Uterus (tissue), 2 donors: ENCODE data around the gene YIF1A.

Experiments used
- CTCF ChIP-seq, 4 experiments: fragments of 200-600 bp in 2 of 4; fragments of 450-650 bp in 2 of 4; sonication (generic) in 2 of 4; IDR thresholded peaks; one replicate each; pipeline ENCODE4 v1.5.1; 2016 to 2019; ENCODE audit warnings: antibody characterized with exemption in 4 of 4, mild to moderate bottlenecking in 2 of 4, moderate library complexity in 1 of 4
- POLR2A ChIP-seq, 2 donors: fragments of 450-650 bp; IDR thresholded peaks; one replicate each; pipeline ENCODE4 v1.6.1; 2016; ENCODE audit warnings: antibody characterized with exemption in 2 of 2, mild to moderate bottlenecking in 1 of 2, moderate library complexity in 1 of 2

GRCh38 chr11:66275984-66276612, 12.8 kb downstream of the YIF1A start:
- TF ChIP-seq CTCF (IDR thresholded peaks at IDR 0.05) (no peak), POLR2A (IDR thresholded peaks at IDR 0.05) (no peak)
